Suprapubic skin (tissue), 4 donors: Measurements from ENCODE around the gene MTR. TPM values are rescaled to one million over a fixed set of nuclear protein-coding genes. Genes with fewer than 3 reads are reported as not detected.

ENCODE experiments used
- DNase-seq, 2 donors: peaks; one replicate each; pipeline ENCODE4 v3.0.0-alpha.2; 2019; ENCODE audit warnings: low spot score in 2 of 2
- H3K27ac ChIP-seq: fragments of 200-600 bp; sonication (generic); one replicate; pipeline ENCODE4 v1.5.1; 2019
- H3K27me3 ChIP-seq: fragments of 200-600 bp; sonication (generic); one replicate; pipeline ENCODE4 v1.5.1; 2019
- H3K36me3 ChIP-seq: fragments of 200-600 bp; sonication (generic); one replicate; pipeline ENCODE4 v1.5.1; 2019
- H3K4me1 ChIP-seq: fragments of 200-600 bp; sonication (generic); one replicate; pipeline ENCODE4 v1.5.1; 2019
- H3K4me3 ChIP-seq: fragments of 200-600 bp; sonication (generic); one replicate; pipeline ENCODE4 v1.5.1; 2019; ENCODE audit warnings: mild to moderate bottlenecking
- H3K9me3 ChIP-seq: fragments of 200-600 bp; sonication (generic); one replicate; pipeline ENCODE4 v1.5.1; 2019
- EP300 ChIP-seq: sonication (generic); formaldehyde crosslinking; IDR thresholded peaks from one replicate; pipeline ENCODE4 v1.6.1; 2017; ENCODE audit warnings: antibody characterized with exemption
- POLR2A ChIP-seq, 2 donors: fragments of 450-650 bp; IDR thresholded peaks; one replicate each; pipeline ENCODE4 v1.6.1; 2017; ENCODE audit warnings: antibody characterized with exemption in 2 of 2, mild to moderate bottlenecking in 2 of 2, moderate library complexity in 2 of 2
- POLR2AphosphoS5 ChIP-seq, 3 donors: sonication (generic); formaldehyde crosslinking; IDR thresholded peaks; one replicate each; pipeline ENCODE4 v1.6.1; 2017; ENCODE audit warnings: antibody characterized with exemption in 3 of 3
- WGBS: methylation state at CpG from one replicate; pipeline ENCODE4 v1.1.5; 2018; 5-methylcytosine and 5-hydroxymethylcytosine counted together
- total RNA-seq, 4 donors: library from RNA; depleted of rRNA; stranded (reverse); fragments of >200 nt; gene quantifications; one replicate each; pipeline ENCODE4 v1.1.0, GENCODE V29; 2016
- TF ChIP-seq, protein P1 (sequence below), 2 donors: fragments of 200-600 bp in 1 of 2; fragments of 450-650 bp in 1 of 2; sonication (generic) in 1 of 2; IDR thresholded peaks; one replicate each; pipeline ENCODE4 v1.5.1; 2016 to 2019; ENCODE audit warnings: antibody characterized with exemption in 2 of 2, mild to moderate bottlenecking in 1 of 2, moderate library complexity in 1 of 2

MTR gene
- total RNA-seq, 4 donors from 2014 or later = 17.7 to 77.7 (median 27.3) TPM

DNA sequence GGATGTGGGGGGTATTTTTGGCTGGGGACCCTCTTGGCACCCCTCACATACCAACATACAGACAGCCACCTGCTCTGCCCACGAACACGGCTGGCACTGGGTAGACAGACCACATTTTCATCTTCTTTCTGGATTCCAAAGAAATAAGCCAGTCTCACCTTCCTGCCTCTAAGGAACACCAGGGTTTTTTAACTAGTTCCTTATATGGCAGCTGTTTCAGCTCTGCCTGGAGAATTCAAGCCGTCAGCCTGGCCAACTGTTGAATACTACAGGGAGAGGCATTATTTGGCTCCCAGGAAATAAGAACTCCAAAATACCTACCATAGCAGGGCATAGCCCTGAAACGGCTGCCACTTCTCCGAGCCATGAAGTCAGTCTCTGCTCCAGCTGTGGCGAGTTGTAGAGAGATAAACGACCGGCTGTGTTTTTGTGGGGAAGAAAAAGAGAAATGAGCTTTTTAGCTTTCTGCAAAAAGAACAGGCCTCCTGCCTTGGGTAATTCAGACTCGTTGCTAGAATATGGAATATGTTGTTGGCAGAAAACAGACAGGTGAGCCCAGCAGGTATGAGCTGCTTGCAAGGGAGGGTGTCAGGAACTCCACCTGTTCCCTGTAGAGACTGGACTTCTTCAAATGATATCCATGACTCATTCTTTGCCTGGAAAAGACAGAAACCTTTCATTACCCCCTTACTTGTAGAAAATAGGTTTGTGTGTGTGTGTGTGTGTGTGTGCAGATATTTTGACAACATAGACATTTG lies 157.3 kb downstream of the MTR start:
- Histone ChIP-seq H3K27ac (no peak overlapping the region), H3K4me1 (no peaks in the 10 kb centered on the region), H3K27me3 (no peaks in the 10 kb centered on the region), H3K9me3 (no peaks in the 10 kb centered on the region), H3K36me3 (no peaks in the 10 kb centered on the region), H3K4me3 (no peak overlapping the region)
- no peak for DNase-seq
- 17% methylated on average over 9 of the region's 9 CpGs for WGBS
- TF ChIP-seq EP300 (no peak), POLR2A (IDR thresholded peaks at IDR 0.05) (no peak), POLR2AphosphoS5 (IDR thresholded peaks at IDR 0.05) (no peak)
- TF ChIP-seq, protein P1, sequence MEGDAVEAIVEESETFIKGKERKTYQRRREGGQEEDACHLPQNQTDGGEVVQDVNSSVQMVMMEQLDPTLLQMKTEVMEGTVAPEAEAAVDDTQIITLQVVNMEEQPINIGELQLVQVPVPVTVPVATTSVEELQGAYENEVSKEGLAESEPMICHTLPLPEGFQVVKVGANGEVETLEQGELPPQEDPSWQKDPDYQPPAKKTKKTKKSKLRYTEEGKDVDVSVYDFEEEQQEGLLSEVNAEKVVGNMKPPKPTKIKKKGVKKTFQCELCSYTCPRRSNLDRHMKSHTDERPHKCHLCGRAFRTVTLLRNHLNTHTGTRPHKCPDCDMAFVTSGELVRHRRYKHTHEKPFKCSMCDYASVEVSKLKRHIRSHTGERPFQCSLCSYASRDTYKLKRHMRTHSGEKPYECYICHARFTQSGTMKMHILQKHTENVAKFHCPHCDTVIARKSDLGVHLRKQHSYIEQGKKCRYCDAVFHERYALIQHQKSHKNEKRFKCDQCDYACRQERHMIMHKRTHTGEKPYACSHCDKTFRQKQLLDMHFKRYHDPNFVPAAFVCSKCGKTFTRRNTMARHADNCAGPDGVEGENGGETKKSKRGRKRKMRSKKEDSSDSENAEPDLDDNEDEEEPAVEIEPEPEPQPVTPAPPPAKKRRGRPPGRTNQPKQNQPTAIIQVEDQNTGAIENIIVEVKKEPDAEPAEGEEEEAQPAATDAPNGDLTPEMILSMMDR (IDR thresholded peaks at IDR 0.05) = no peak

DNA sequence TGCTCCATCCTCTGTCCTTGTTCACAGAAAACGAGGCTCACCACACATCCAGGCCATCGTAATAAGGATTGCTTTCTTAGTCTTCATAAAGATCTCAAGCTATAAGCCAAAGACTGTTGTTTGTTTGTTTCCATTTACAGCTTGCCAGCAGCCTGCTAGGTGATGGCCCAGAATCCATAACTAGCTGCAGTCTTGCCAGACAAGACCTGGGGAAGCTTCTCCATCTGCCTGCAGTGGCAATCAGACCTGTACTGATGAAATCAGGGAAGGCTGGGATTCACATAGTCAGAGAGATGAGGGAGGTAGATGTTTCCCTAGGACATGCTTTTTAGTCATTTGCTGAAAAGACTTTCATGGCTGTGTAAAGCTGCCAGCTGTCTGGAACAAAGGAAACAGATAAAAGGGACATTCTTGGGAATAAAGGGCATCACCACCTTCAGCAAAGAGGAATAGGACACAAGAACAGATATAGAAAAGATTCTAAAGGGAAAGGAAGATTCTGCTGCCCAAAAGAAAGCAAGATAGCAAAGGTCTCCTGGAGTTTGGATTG lies 158.1 kb downstream of the MTR start:
- no peaks in the 10 kb centered on the region for H3K36me3 ChIP-seq
- no peaks in the 10 kb centered on the region for H3K27me3 ChIP-seq
- H3K27ac ChIP-seq = no peak overlapping the region
- 85% methylated on average over 2 of the region's 2 CpGs for WGBS
- no peak for DNase-seq
- TF ChIP-seq, protein P1 (IDR thresholded peaks at IDR 0.05) = no peak
- no peak for TF ChIP-seq POLR2A (IDR thresholded peaks at IDR 0.05)
- TF ChIP-seq POLR2AphosphoS5 (IDR thresholded peaks at IDR 0.05) = no peak
- TF ChIP-seq EP300 = no peak
- H3K4me3 ChIP-seq = no peak overlapping the region
- no peaks in the 10 kb centered on the region for H3K4me1 ChIP-seq
- no peaks in the 10 kb centered on the region for H3K9me3 ChIP-seq

Other genes with a start within 250 kb of the MTR start
- gene HEATR1, start 190.8 kb upstream of the MTR start, total RNA-seq = 10 to 100 TPM; 21.1 to 43.4 (median 32.6) TPM
- 1 to 10 TPM in 1 of 4 donors, not detected in 3; 1.1 TPM for gene ACTN2, start 108.8 kb upstream of the MTR start, total RNA-seq
- not detected for gene MT1HL1, start 209.1 kb downstream of the MTR start, total RNA-seq
- gene RYR2, start 246.9 kb downstream of the MTR start, total RNA-seq = 1 to 10 TPM in 1 of 4 donors, under 1 TPM in 3; 0.53 to 1.2 (median 0.57) TPM